ENCODE data around the gene SDE2. TPM values are rescaled to one million over a fixed set of nuclear protein-coding genes. Genes with fewer than 3 reads are reported as not detected.
A peak's percentile ranks its signal among the peaks of the same experiment; 100 is the strongest.
"Not testable (repeated sequence)": the region's sequence is repeated elsewhere in the genome, so short reads cannot be mapped to it uniquely, and the experiment has no call there.

Gene SDE2
- total RNA-seq, 2 donors from 2014 or later, result 19.9 to 24.8 TPM

GRCh38 chr1:225940385-225941151, 58.6 kb downstream of the SDE2 start:
- 73% methylated on average over 25 of the region's 25 CpGs for WGBS
- Histone ChIP-seq H3K36me3 (no peaks in the 10 kb centered on the region), H3K4me1 (replicated peaks) (no peaks in the 10 kb centered on the region), H3K9me3 (no peaks in the 10 kb centered on the region), H3K4me3 (no peak overlapping the region), H3K27ac (no peak overlapping the region), H3K27me3 (replicated peaks; ENCODE audit: insufficient read depth) (no peaks in the 10 kb centered on the region)
- TF ChIP-seq POLR2A (IDR thresholded peaks at IDR 0.05) (no peak), CTCF (IDR thresholded peaks at IDR 0.05) (no peak), POLR2AphosphoS5 (IDR thresholded peaks at IDR 0.05) (no peak)
- no peak for DNase-seq (ENCODE audit: low spot score)
- intact Hi-C loops (cut with DNase I), result no loop called here

- 73% methylated on average over 5 of the region's 8 CpGs for WGBS
- H3K9me3 ChIP-seq; H3K27ac ChIP-seq; H3K27me3 ChIP-seq (replicated peaks; ENCODE audit: insufficient read depth); H3K36me3 ChIP-seq; H3K4me3 ChIP-seq; H3K4me1 ChIP-seq (replicated peaks); intact Hi-C loops (cut with DNase I); DNase-seq (ENCODE audit: low spot score): not testable (repeated sequence)
Measured at GRCh38 chr1:225939939-225940310, 59.2 kb downstream of the SDE2 start.

GRCh38 chr1:225939097-225939938, 59.8 kb downstream of the SDE2 start:
- H3K27me3 ChIP-seq (replicated peaks; ENCODE audit: insufficient read depth); intact Hi-C loops (cut with DNase I); H3K36me3 ChIP-seq; H3K4me3 ChIP-seq; H3K27ac ChIP-seq; DNase-seq (ENCODE audit: low spot score); H3K9me3 ChIP-seq; H3K4me1 ChIP-seq (replicated peaks): not testable (repeated sequence)
- WGBS, result 45% methylated on average over 39 of the region's 69 CpGs

GRCh38 chr1:225937048-225937968, 61.8 kb downstream of the SDE2 start:
- Histone ChIP-seq H3K4me3 (no peak overlapping the region), H3K4me1 (replicated peaks) (no peaks in the 10 kb centered on the region), H3K9me3 (no peaks in the 10 kb centered on the region), H3K27ac (no peak overlapping the region), H3K27me3 (replicated peaks; ENCODE audit: insufficient read depth) (no peaks in the 10 kb centered on the region), H3K36me3 (no peaks in the 10 kb centered on the region)
- intact Hi-C loops (cut with DNase I), result no loop called here
- TF ChIP-seq CTCF (IDR thresholded peaks at IDR 0.05) (no peak), POLR2AphosphoS5 (IDR thresholded peaks at IDR 0.05) (no peak), POLR2A (IDR thresholded peaks at IDR 0.05) (no peak)
- DNase-seq (ENCODE audit: low spot score), result no peak
- 95% methylated on average over 21 of the region's 21 CpGs for WGBS

DNA sequence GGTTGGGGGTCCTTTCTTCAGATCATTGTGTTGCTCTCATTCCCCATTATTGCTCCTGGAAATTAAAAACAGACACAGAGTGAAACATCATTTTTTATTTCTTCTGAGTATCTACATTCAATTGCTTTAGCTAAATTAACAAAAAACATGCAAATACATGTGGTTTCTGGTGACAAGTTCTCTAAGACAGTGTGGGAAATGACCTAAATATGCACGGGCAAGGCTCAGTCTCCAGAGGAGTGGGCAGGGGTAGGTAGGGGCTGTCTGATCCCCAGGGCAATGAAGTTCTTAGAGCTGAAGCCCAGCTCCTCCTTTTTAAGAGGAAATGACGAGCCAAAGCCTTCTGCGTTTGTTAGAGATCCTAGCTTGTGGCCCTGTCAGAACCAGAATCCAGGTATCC, 62.6 kb downstream of the SDE2 start:
- WGBS, result 64% methylated on average over 3 of the region's 3 CpGs
- TF ChIP-seq POLR2AphosphoS5 (IDR thresholded peaks at IDR 0.05) (no peak), CTCF (IDR thresholded peaks at IDR 0.05) (no peak), POLR2A (IDR thresholded peaks at IDR 0.05) (no peak)
- no peak for DNase-seq (ENCODE audit: low spot score)
- no peaks in the 10 kb centered on the region for H3K27me3 ChIP-seq (replicated peaks; ENCODE audit: insufficient read depth)
- no peak overlapping the region for H3K27ac ChIP-seq
- no peaks in the 10 kb centered on the region for H3K9me3 ChIP-seq
- H3K36me3 ChIP-seq, result no peaks in the 10 kb centered on the region
- intact Hi-C loops (cut with DNase I), result no loop called here
- no peak overlapping the region for H3K4me3 ChIP-seq
- no peaks in the 10 kb centered on the region for H3K4me1 ChIP-seq (replicated peaks)

DNA sequence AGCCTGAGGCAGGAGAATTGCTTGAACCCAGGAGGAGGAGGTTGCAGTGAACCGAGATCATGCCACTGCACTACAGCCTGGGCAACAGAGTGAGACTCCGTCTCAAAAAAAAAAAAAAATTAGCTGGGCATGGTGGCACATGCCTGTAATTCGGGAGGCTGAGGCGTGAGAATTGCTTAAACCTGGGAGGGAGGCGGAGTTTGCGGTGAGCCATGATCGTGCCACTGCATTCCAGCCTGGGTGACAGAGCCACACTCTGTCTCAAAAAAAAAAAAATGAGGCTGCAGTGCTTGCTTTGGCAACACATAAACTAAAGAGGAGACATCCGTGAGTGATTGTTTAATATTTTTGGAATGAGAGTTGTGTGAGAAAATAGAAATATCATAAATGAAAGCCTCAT, 63.1 kb downstream of the SDE2 start:
- H3K4me1 ChIP-seq (replicated peaks); H3K4me3 ChIP-seq; intact Hi-C loops (cut with DNase I); H3K27ac ChIP-seq; H3K27me3 ChIP-seq (replicated peaks; ENCODE audit: insufficient read depth); H3K36me3 ChIP-seq; H3K9me3 ChIP-seq: not testable (repeated sequence)
- DNase-seq (ENCODE audit: low spot score), result peak; percentile 39
- WGBS, result 61% methylated on average over 8 of the region's 8 CpGs

Data from prostate gland (tissue), 2 donors.